ENCODE measurements around the gene GAS7. TPM values are rescaled to one million over a fixed set of nuclear protein-coding genes. Genes with fewer than 3 reads are reported as not detected.

The GAS7 gene
- total RNA-seq, 1 experiment from 2014 or later = 12.3 TPM

DNA sequence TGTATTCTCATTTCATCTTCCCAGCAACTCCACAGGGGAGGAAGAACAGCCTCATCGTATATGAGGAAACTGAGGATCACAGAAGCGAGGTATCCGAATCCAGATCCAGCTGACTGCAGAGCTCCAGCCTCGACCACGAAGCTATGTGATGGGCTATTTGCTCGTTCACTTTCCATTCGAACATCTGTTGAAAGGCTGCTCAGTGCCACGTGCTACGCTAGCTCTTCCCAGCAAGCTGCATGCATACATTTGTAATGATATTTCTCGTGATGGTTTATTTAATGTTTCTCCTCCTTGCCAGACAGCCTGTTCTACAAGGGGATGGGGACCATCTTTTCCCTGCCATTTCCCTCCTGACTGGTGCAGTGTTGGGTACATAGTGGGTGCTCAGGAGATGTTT is 244.9 kb downstream of the GAS7 start:
- H3K27ac Mint-ChIP-seq = no peak overlapping the region
- no peaks in the 10 kb centered on the region for H3K27me3 Mint-ChIP-seq (ENCODE audit: low read depth)
- no peak for TF ChIP-seq SOX15 (CRISPR knock-in tag; IDR thresholded peaks at IDR 0.05)
- TF ChIP-seq ZNF396 (CRISPR knock-in tag; IDR thresholded peaks at IDR 0.05; ENCODE audit: borderline replicate concordance) = no peak
- no peak for TF ChIP-seq TEAD1 (CRISPR knock-in tag; IDR thresholded peaks at IDR 0.05)
- no peak for TF ChIP-seq NR1H2 (CRISPR knock-in tag; IDR thresholded peaks at IDR 0.05)
- no peak for TF ChIP-seq OVOL2 (CRISPR knock-in tag; IDR thresholded peaks at IDR 0.05; ENCODE audit: borderline replicate concordance)
- TF ChIP-seq SMAD3 (CRISPR knock-in tag; IDR thresholded peaks at IDR 0.05; ENCODE audit: borderline replicate concordance) = no peak
- TF ChIP-seq GABPB1 (CRISPR knock-in tag; IDR thresholded peaks at IDR 0.05) = no peak
- TF ChIP-seq, protein P1, sequence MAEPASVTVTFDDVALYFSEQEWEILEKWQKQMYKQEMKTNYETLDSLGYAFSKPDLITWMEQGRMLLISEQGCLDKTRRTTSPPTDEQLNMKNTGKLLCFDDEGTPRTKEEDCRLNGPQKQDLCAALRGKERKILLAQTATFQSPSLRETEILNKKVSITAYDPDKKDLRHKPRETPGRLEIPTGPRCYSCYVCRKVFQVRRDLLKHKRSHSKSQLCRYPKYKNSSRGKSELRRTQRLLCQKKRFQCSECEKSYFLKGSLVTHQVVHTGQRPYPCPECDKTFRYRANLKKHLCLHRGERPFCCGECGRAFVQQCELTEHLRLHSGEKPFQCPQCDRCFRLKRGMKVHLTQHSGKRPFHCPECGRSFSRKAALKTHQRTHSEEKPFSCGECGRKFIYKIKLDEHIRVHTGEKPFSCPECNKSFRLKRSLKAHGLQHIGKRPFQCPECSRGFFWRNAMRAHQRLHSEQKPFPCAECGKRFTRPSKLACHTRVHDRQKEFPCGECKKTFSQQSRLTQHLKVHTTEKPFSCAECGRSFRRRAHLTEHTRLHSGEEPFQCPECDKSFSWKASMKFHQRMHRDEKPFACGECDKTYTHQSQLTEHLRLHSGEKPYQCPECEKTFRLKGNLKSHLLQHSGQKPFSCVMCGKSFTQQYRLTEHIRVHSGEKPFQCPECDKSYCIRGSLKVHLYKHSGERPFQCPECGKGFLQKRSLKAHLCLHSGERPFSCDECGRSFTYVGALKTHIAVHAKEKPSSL (CRISPR knock-in tag; conservative IDR thresholded peaks at IDR 0.05) = no peak
- no peak for TF ChIP-seq NFATC4 (CRISPR knock-in tag; IDR thresholded peaks at IDR 0.05)
- TF ChIP-seq TP53 (CRISPR knock-in tag; IDR thresholded peaks at IDR 0.05) = no peak
- TF ChIP-seq SP1 (CRISPR knock-in tag; conservative IDR thresholded peaks at IDR 0.05) = no peak
- TF ChIP-seq FOXJ3 (CRISPR knock-in tag; IDR thresholded peaks at IDR 0.05; ENCODE audit: borderline replicate concordance) = no peak
- TF ChIP-seq EMX1 (CRISPR knock-in tag; IDR thresholded peaks at IDR 0.05) = no peak
- TF ChIP-seq ELF4 (CRISPR knock-in tag; IDR thresholded peaks at IDR 0.05; ENCODE audit: low read depth) = no peak
- TF ChIP-seq FOXP4 (CRISPR knock-in tag; IDR thresholded peaks at IDR 0.05) = no peak
- H3K9me3 Mint-ChIP-seq = no peaks in the 10 kb centered on the region
- no peak overlapping the region for H3K4me3 Mint-ChIP-seq
- ATAC-seq (no peak), DNase-seq (ENCODE audit: low spot score) (no peak)
- H3K36me3 Mint-ChIP-seq = no peaks in the 10 kb centered on the region
- H3K4me1 Mint-ChIP-seq = peaks cover 20% of the 10 kb centered on the region
- ChIA-PET POLR2A (no interaction called here), CTCF (interaction anchor here (7.7 kb wide), 1 partner anchor 26 kb away, joined by 112 read pairs; no protein-coding TSS in a partner anchor)

- Mint-ChIP-seq H3K4me1 (peaks cover 5% of the 10 kb centered on the region), H3K27ac (no peak overlapping the region), H3K27me3 (ENCODE audit: low read depth) (no peaks in the 10 kb centered on the region), H3K36me3 (no peaks in the 10 kb centered on the region), H3K9me3 (no peaks in the 10 kb centered on the region), H3K4me3 (no peak overlapping the region)
- ChIA-PET CTCF (no interaction called here), POLR2A (no interaction called here)
- DNase-seq (ENCODE audit: low spot score) = no peak
- TF ChIP-seq NR3C1 (CRISPR knock-in tag; conservative IDR thresholded peaks at IDR 0.05; ENCODE audit: low read depth) = no peak
- ATAC-seq = no peak
Observed at GRCh38 chr17:9951803-9952202, 246.6 kb downstream of the GAS7 start.

- no peaks in the 10 kb centered on the region for H3K9me3 Mint-ChIP-seq
- DNase-seq (ENCODE audit: low spot score) = no peak
- no peak overlapping the region for H3K4me3 Mint-ChIP-seq
- ChIA-PET CTCF (interaction anchor here (1.2 to 2.1 kb wide), 3 partner anchors 20 to 33 kb away, joined by 3 to 8 read pairs (median 6); no protein-coding TSS in a partner anchor), POLR2A (no interaction called here)
- H3K4me1 Mint-ChIP-seq = no peaks in the 10 kb centered on the region
- no peaks in the 10 kb centered on the region for H3K36me3 Mint-ChIP-seq
- no peaks in the 10 kb centered on the region for H3K27me3 Mint-ChIP-seq (ENCODE audit: low read depth)
- no peak overlapping the region for H3K27ac Mint-ChIP-seq
- no peak for ATAC-seq
- TF ChIP-seq ARID4B (CRISPR knock-in tag; IDR thresholded peaks at IDR 0.05; ENCODE audit: borderline replicate concordance) (no peak), TP53 (CRISPR knock-in tag; IDR thresholded peaks at IDR 0.05) (no peak), E2F1 (CRISPR knock-in tag; IDR thresholded peaks at IDR 0.05) (no peak), SP1 (CRISPR knock-in tag; conservative IDR thresholded peaks at IDR 0.05) (no peak), FOXP1 (CRISPR knock-in tag; IDR thresholded peaks at IDR 0.05; ENCODE audit: borderline replicate concordance) (no peak)
- TF ChIP-seq, protein P2, sequence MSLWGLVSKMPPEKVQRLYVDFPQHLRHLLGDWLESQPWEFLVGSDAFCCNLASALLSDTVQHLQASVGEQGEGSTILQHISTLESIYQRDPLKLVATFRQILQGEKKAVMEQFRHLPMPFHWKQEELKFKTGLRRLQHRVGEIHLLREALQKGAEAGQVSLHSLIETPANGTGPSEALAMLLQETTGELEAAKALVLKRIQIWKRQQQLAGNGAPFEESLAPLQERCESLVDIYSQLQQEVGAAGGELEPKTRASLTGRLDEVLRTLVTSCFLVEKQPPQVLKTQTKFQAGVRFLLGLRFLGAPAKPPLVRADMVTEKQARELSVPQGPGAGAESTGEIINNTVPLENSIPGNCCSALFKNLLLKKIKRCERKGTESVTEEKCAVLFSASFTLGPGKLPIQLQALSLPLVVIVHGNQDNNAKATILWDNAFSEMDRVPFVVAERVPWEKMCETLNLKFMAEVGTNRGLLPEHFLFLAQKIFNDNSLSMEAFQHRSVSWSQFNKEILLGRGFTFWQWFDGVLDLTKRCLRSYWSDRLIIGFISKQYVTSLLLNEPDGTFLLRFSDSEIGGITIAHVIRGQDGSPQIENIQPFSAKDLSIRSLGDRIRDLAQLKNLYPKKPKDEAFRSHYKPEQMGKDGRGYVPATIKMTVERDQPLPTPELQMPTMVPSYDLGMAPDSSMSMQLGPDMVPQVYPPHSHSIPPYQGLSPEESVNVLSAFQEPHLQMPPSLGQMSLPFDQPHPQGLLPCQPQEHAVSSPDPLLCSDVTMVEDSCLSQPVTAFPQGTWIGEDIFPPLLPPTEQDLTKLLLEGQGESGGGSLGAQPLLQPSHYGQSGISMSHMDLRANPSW (CRISPR knock-in tag; conservative IDR thresholded peaks at IDR 0.05; ENCODE audit: low read depth) = no peak
Observed at GRCh38 chr17:9948928-9949327, 249.5 kb downstream of the GAS7 start.

Measured in WTC11 (cell line).